Activated T-cell treated with anti-CD3 and anti-CD28 coated beads, Interleukin-2, amount 50 U/mL, for 48 hours (primary cell): ENCODE measurements around the gene MYL12A.

Experiments
- DNase-seq, 2 experiments: peaks; one replicate each; pipeline ENCODE4 v3.0.0-alpha.2; 2020

MYL12A gene

DNA sequence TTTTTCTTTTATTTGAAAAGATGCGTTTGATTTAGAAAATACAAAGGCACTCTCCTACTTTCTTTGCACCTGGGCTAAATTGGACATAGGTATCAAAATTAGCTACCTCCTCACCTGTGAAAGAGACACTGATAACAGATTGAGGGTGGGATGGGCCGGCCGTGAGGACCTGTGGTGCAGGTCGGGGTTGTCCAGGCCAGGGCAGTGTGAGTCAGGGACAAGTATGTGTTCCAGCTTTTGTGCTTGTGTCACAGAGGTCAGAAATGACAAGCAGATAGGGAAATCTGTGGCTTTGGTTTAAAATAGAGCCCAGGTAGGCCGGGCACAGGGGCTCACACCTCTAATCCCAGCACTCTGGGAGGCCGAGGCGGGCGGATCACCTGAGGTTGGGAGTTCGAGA is 36.9 kb downstream of the MYL12A start:
- no peak for DNase-seq

DNA sequence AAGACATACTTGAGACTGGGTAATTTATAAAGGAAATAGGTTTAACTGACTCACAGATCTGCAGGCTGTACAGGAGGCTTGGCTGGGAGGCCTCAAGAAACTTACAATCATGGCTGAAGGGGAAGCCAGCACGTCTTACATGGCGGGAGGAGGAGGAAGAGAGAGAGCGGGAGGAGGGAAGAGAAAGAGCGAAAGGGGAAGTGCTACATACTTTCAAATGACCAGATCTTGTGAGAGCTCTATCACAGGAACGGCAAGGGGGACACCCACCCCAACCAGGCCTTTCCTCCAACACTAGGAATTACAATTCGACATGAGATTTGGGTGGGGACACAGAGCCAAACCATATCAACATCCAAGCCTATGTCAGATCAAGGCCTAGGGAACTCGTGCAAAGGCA is 38.6 kb downstream of the MYL12A start:
- DNase-seq = no peak

DNA sequence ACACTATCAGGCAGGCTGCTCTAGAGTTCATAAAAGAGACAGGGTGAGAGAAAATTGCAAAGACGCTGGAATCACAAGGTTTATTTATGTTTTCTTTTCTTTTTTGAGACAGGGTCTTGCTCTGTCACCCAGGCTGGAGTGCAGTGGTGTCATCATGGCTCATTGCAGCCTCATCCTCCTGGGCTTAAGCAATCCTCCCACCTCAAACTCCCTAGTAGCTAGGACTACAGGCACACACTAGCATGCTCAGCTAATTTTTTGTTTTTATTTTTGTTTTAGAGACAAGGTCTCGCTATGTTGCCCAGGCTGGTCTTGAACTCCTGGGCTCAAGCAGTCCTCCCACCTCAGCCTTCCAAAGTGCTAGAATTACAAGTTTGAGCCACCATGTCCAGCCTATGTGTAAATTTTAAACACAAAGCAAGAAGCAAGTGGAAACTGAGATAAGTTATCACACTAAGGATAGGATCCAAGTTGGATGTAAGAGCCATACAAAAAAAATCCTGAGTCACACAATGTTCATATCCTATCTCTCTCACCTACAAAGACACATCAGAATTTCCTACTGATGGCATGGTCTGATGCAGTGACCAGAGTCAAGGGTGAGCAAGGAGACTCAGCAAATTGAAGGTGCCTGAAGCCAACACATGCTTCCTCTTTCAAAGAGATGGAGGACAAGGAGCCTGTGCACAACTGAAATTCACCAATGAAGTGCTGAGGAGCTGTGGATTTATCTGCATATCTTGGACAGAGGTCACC is 45.8 kb downstream of the MYL12A start:
- no peak for DNase-seq

DNA sequence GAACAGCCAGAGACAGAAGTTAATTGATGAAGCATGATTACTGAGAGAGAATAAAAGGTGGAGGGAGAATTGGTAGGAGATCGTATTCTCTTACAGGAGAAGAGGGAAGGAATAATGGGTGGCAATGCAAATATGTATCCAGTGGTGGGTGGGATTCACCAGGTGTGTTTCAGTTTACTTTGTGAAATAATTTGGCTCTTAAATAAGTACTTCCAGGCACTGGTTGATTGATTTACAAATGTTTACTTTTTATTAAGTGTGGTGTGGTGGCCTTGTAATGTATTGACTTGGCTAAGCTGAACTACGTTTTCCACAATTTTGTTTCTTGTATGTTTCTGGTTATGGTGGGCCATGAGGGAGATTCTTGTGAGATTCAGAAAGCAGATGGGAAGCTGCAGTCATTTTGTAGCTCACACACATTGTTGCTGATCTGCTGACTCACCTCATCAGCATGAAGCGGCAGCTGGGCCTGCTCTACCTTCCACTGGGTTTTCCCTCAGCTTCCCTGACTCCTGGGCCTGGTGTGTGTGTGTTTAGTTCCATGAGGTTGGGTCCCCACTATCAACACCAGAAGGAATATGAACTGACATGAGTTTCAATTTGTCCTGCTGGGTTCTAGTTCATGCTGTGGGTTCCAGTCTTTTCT is 47.0 kb downstream of the MYL12A start:
- DNase-seq = no peak

DNA sequence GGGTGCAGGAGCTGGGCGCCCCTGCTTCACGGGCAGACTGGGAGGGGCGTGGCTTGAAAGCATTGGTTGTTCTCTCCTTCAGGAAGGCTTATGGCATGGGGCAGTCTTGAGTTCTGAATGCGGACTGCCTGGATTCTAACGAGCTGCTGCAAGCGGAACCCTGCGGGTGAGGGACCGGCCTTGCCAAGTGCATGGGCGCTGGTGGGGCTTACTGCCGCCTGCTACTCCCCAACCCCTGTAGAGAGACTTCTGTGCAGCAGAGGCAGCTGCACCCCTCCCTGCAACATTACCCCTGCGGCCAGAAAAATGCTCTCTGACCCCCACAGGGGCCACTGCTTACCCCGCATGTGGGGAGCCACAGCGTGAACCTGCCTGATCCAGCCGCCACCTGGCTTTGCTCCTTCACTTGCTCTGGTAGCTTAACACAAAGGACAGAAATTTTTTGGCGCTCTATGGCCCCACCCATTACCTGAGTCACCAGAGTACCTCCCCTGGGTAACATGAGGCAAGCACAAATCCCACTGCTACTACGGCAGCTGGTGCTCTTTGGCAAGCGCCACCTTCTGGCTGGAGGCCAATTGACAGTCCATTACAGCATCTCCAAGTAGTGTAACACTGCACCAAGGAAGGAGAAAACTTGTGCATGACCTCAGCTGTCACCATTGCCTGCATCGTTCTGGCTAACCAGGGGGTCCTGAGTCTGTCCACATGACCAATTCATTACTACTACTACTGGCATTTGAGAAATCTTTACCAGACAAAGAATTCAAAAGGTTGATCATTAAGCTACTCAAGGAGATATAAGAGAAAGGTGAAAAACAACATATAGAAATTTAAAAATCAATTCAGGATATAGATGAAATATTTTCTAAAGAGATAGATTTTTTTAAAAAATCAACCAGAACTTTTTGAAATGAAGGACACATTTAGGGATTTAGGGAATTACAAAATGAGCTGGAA is 49.7 kb downstream of the MYL12A start:
- DNase-seq = peak; percentile 96 to 97

DNA sequence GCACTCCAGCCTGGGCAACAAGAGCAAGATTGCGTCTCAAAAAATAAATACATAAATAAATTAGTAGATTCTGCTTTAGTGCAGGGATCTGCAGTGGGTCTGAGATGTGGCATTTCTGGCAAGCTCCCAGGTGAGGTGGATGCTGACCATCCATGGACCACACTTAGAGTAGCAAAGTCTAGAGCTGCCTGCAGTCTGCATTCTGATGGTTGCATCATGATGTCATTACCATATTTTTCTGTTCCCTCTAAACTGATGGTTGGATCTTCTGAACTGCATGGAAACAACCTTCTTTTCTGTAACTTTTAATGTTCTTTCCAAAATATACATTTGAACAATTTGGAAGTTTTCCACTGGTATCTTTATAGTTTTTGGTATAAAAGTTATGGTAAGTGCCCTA is 57.2 kb downstream of the MYL12A start:
- no peak for DNase-seq

DNA sequence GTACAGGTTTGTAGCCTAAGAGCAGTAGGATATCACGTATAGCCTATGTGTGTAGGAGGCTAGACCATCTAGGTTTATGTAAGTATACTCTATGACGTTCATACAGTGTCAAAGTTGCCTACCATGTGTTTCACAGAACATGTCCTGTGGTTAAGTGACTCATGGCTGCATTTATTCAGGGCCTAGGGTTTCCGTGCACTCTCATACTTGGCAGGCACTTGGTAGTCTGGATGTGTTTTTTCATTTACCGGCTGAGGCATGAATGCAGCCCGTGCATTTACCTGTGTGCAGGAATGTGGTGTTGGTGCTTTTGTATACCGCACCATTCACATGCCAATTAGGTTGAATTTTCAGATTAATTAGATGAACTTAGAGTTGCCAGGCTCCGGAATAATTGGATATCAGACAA is 57.8 kb downstream of the MYL12A start:
- peak; percentile 50 to 58 for DNase-seq
